HUES64 (cell line): ENCODE data around the gene TMEM147.

Experiments
- H3K27ac ChIP-seq: 2 replicates; pipeline ENCODE4 v1.7.0; 2013; ENCODE audit warnings: low read depth, low read length, inconsistent platforms
- H3K27me3 ChIP-seq: 2 replicates; pipeline ENCODE4 v1.6.1; 2013; ENCODE audit warnings: mild to moderate bottlenecking, low read length; ENCODE audit not compliant: insufficient read depth
- H3K36me3 ChIP-seq: 2 replicates; pipeline ENCODE4 v1.6.1; 2013; ENCODE audit warnings: mild to moderate bottlenecking, low read length; ENCODE audit not compliant: insufficient read depth
- H3K4me1 ChIP-seq: 2 replicates; pipeline ENCODE4 v1.6.1; 2013; ENCODE audit warnings: mild to moderate bottlenecking, low read length, moderate library complexity; ENCODE audit not compliant: insufficient read depth
- H3K4me3 ChIP-seq: 2 replicates; pipeline ENCODE4 v1.5.1; 2013; ENCODE audit warnings: mild to moderate bottlenecking, low read length, moderate library complexity
- H3K9ac ChIP-seq: 2 replicates; pipeline ENCODE4 v1.6.1; 2013; ENCODE audit warnings: mild to moderate bottlenecking, low read depth, low read length
- H3K9me3 ChIP-seq: 2 replicates; pipeline ENCODE4 v1.6.1; 2013; ENCODE audit warnings: low read depth, low read length; ENCODE audit not compliant: insufficient read depth
- WGBS: fragments of 150-250, 120-280 bp; methylation state at CpG from one replicate; pipeline ENCODE4 v1.1.7; 2013; ENCODE audit warnings: missing lambda C conversion rate; 5-methylcytosine and 5-hydroxymethylcytosine counted together

Gene TMEM147

DNA sequence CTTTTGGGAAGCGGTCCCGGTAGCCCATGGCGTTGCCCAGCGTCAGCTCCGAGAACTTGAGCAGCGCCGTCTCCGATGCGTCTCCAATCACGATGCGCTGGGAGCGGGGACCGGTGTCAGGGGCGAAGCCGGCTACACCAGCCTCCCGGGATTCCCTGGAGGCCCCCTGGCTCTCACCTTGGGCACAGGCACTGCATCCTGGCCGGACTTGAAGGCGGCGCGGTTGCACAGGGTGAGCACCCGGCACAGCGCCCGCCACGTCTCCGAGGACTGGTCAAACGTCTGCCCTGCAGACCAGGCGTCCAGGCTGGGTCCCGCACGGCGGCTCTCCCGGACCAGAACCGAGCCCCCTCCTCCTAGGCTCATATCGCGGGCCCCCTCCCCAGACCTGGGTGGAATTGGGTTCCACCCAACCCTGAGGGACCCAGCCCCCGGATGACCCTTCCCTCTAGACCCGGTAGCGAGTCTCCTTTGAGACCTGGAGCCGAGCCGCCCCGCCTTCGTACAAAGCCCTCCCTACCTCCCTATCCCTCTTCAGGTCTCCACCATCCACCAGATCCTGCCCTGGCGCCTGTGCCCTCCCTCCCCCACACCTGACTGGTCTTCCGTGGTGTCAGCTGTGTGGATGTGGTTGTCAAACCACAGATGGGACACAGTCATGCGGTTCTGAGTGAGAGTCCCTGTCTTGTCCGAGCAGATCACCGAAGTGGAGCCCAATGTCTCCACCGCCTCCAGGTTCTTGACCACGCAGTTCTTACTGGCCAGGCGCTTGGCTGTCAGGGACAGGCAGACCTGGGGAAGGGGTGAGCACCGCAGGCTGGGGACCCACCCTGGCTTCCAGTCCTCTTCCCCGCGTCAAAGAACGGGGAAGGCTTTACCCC is 13.2 kb downstream of the TMEM147 start:
- Histone ChIP-seq H3K36me3 (no peaks in the 10 kb centered on the region), H3K27ac (no peak overlapping the region), H3K9ac (no peak overlapping the region), H3K9me3 (no peaks in the 10 kb centered on the region), H3K4me3 (peak overlapping the region; percentile 60), H3K27me3 (peaks cover 27% of the 10 kb centered on the region), H3K4me1 (no peaks in the 10 kb centered on the region)
- 44% methylated on average over 53 of the region's 53 CpGs for WGBS

DNA sequence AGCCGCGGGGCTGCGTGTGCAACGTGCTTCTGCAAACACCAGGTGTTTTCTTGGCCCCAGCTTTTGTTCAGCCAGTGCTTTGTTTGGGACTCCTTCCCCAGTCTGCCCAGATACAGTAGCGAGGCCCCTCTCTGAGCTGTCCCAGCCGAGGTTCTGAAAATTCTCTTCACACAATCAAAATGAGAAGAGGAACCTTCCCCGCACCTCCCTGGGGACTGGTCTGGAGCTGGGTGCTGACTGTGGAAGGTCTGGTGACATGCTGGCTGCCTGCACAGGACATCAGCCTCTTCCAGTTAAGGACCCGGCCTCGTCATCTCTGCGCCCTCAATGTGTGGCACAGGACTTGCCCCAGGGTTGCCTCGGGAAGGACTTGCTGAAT is 13.8 kb downstream of the TMEM147 start:
- Histone ChIP-seq H3K27ac (no peak overlapping the region), H3K9ac (no peak overlapping the region), H3K4me1 (no peaks in the 10 kb centered on the region), H3K4me3 (no peak overlapping the region), H3K27me3 (peaks cover 27% of the 10 kb centered on the region), H3K9me3 (no peaks in the 10 kb centered on the region), H3K36me3 (no peaks in the 10 kb centered on the region)
- 84% methylated on average over 11 of the region's 11 CpGs for WGBS

DNA sequence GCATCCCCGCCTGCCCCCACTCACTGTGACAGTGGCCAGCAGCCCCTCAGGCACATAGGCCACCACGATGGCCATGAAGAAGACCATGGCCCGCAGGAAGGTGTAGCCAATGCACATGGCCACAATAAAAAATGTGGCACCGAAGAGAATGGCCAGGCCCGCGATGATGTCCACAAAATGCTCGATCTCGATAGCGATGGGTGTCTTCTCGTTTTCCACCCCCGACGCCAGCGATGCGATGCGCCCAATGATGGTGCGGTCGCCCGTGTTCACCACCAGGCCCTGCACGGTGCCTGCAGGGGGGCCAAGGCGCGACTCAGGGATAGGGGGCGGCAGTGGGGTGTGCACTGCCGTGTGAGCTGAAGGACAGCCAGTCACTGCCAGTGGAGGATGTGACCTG is 14.4 kb downstream of the TMEM147 start:
- Histone ChIP-seq H3K4me3 (no peak overlapping the region), H3K36me3 (no peaks in the 10 kb centered on the region), H3K9me3 (no peaks in the 10 kb centered on the region), H3K9ac (no peak overlapping the region), H3K27ac (no peak overlapping the region), H3K27me3 (peaks cover 27% of the 10 kb centered on the region), H3K4me1 (no peaks in the 10 kb centered on the region)
- 94% methylated on average over 23 of the region's 23 CpGs for WGBS

DNA sequence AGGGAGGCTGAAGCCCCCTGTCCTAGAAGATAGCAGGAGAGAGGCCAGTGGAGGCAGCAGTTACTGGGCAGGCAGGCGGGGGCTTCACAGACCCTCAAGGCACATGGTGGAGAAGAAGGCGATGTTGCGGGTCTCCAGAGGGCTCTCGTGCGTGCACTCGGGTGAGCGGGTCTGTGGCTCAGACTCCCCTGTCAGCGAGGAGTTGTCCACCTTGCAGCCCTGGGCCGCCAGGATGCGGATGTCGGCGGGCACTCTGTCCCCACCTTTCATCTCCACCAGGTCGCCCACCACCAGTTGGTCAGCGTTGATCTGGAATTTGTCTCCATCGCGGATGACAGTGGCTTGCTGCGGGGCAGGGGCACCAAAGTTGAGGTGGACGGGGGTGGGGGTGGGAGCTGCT is 14.8 kb downstream of the TMEM147 start:
- H3K9ac ChIP-seq = no peak overlapping the region
- no peak overlapping the region for H3K27ac ChIP-seq
- peaks cover 27% of the 10 kb centered on the region for H3K27me3 ChIP-seq
- H3K4me3 ChIP-seq = no peak overlapping the region
- H3K9me3 ChIP-seq = no peaks in the 10 kb centered on the region
- no peaks in the 10 kb centered on the region for H3K4me1 ChIP-seq
- WGBS = 95% methylated on average over 18 of the region's 18 CpGs
- H3K36me3 ChIP-seq = no peaks in the 10 kb centered on the region

- peaks cover 27% of the 10 kb centered on the region for H3K27me3 ChIP-seq
- H3K9ac ChIP-seq = no peak overlapping the region
- no peaks in the 10 kb centered on the region for H3K4me1 ChIP-seq
- no peaks in the 10 kb centered on the region for H3K36me3 ChIP-seq
- 73% methylated on average over 6 of the region's 6 CpGs for WGBS
- H3K4me3 ChIP-seq = no peak overlapping the region
- H3K27ac ChIP-seq = no peak overlapping the region
- no peaks in the 10 kb centered on the region for H3K9me3 ChIP-seq
Observed at GRCh38 chr19:35560677-35561076, 15.3 kb downstream of the TMEM147 start.

DNA sequence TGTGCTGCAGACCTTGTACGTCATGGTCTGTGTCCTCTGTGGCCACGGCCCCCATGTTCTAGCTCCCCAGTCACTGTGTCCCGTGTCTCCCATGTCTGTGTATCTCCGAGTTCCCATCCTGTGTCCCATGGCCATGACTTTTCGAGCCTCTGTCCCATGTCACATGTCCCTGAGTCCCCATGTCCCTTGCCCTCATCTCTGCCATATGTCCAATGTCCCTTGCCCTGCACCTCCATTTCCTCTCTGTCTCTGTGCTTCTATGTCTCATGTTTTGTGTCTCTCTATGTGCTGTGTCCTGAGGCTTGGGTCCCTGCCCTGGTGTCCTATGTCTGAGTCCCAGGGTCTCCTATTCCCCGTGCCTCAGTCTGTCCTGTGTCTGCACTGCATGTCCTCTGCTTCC is 16.0 kb downstream of the TMEM147 start:
- Histone ChIP-seq H3K27me3 (peaks cover 25% of the 10 kb centered on the region), H3K9me3 (no peaks in the 10 kb centered on the region), H3K4me3 (no peak overlapping the region), H3K27ac (no peak overlapping the region), H3K9ac (no peak overlapping the region), H3K36me3 (no peaks in the 10 kb centered on the region), H3K4me1 (no peaks in the 10 kb centered on the region)
- 87% methylated on average over 6 of the region's 6 CpGs for WGBS

GRCh38 chr19:35562336-35562735 is 16.9 kb downstream of the TMEM147 start:
- Histone ChIP-seq H3K4me1 (no peaks in the 10 kb centered on the region), H3K9ac (no peak overlapping the region), H3K27me3 (peaks cover 21% of the 10 kb centered on the region), H3K4me3 (no peak overlapping the region), H3K36me3 (no peaks in the 10 kb centered on the region), H3K27ac (no peak overlapping the region), H3K9me3 (no peaks in the 10 kb centered on the region)
- 75% methylated on average over 17 of the region's 17 CpGs for WGBS

- no peak overlapping the region for H3K4me3 ChIP-seq
- 70% methylated on average over 2 of the region's 2 CpGs for WGBS
- no peaks in the 10 kb centered on the region for H3K4me1 ChIP-seq
- no peaks in the 10 kb centered on the region for H3K9me3 ChIP-seq
- H3K27me3 ChIP-seq = peaks cover 21% of the 10 kb centered on the region
- H3K9ac ChIP-seq = no peak overlapping the region
- no peaks in the 10 kb centered on the region for H3K36me3 ChIP-seq
- H3K27ac ChIP-seq = no peak overlapping the region
Observed at GRCh38 chr19:35562776-35563175, 17.4 kb downstream of the TMEM147 start.

DNA sequence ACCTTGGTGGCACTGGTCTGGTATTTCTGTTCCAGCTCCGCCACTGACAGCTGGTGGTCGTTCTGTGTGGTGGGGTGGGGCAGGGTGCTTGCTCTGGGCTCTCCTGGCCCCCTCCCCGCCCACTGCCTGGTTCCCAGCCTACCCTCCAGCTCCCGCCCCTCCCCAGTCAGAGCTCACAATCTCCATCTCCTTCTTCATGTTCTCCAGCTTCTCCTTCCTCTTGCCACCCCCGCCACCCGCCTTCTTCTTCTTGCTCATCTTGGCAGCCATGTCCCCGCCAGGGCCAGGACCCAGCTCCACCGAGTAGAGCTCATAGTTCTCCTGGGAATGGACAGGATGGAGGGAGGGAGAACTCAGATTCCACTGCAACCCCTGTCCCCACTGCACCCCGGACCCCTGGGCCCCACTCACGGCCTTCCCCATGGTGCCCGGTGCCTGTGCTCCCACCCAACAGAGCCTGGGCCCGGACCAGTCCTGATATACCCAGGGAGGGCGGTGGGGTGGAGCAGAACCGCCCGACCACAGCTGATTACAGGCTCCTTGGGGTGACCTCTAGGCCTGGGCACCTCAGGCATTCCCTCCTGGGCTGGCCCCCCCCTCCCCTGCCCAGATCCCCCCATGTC is 17.9 kb downstream of the TMEM147 start, which contains the start of gene ATP4A:
TSS of gene ATP4A (minus strand) at position 452 of the 623 bp plus-strand sequence. CDS start at position 423, 29 bp downstream.
- H3K9me3 ChIP-seq = no peaks in the 10 kb centered on the region
- H3K4me3 ChIP-seq = no peak within 1 kb of the TSS
- no peaks in the 10 kb centered on the region for H3K36me3 ChIP-seq
- 85% methylated on average over 13 of the region's 15 CpGs for WGBS
- H3K27ac ChIP-seq = no peak within 1 kb of the TSS
- no peaks in the 10 kb centered on the region for H3K4me1 ChIP-seq
- no peak within 1 kb of the TSS for H3K9ac ChIP-seq
- peaks cover 19% of the 10 kb centered on the region for H3K27me3 ChIP-seq

GRCh38 chr19:35565016-35565856 is 19.8 kb downstream of the TMEM147 start:
- H3K9ac ChIP-seq = no peak overlapping the region
- no peaks in the 10 kb centered on the region for H3K9me3 ChIP-seq
- H3K4me3 ChIP-seq = no peak overlapping the region
- no peaks in the 10 kb centered on the region for H3K36me3 ChIP-seq
- H3K4me1 ChIP-seq = no peaks in the 10 kb centered on the region
- WGBS = 90% methylated on average over 12 of the region's 12 CpGs
- no peaks in the 10 kb centered on the region for H3K27me3 ChIP-seq
- H3K27ac ChIP-seq = no peak overlapping the region

- Histone ChIP-seq H3K4me3 (no peak overlapping the region), H3K9ac (no peak overlapping the region), H3K9me3 (no peaks in the 10 kb centered on the region), H3K4me1 (no peaks in the 10 kb centered on the region), H3K27me3 (no peaks in the 10 kb centered on the region), H3K27ac (no peak overlapping the region), H3K36me3 (no peaks in the 10 kb centered on the region)
- WGBS = 94% methylated on average over 7 of the region's 7 CpGs
Observed at GRCh38 chr19:35566738-35567137, 21.3 kb downstream of the TMEM147 start.
